ENCODE measurements around the gene ZAP70.

GRCh38 chr2:97671526-97671925 lies 41.9 kb upstream of the ZAP70 start:
- TF ChIP-seq CTCF (IDR thresholded peaks at IDR 0.05): no peak
- TF ChIP-seq POLR2A (IDR thresholded peaks at IDR 0.05): no peak
